Neural cell (in vitro differentiated cells): ENCODE data around the gene ROR1.

Experiments
- EP300 ChIP-seq: fragments of 450-650 bp; conservative IDR thresholded peaks from 2 replicates; pipeline ENCODE4 v1.6.1; 2014; ENCODE audit warnings: antibody characterized with exemption, mild to moderate bottlenecking, moderate library complexity; ENCODE audit not compliant: poor library complexity, severe bottlenecking
- EZH2 ChIP-seq: fragments of 200-600, 300-800 bp; shearing (Covaris generic), sonication (generic); IDR thresholded peaks from 2 replicates; pipeline ENCODE4 v1.6.1; 2014; ENCODE audit warnings: antibody characterized with exemption, low read length, borderline replicate concordance, mild to moderate bottlenecking; ENCODE audit not compliant: insufficient read depth, poor library complexity, severe bottlenecking
- POLR2AphosphoS5 ChIP-seq: IDR thresholded peaks from 2 replicates; pipeline ENCODE4 v1.6.1; 2012
- RAD21 ChIP-seq: fragments of 450-650 bp; conservative IDR thresholded peaks from 2 replicates; pipeline ENCODE4 v1.6.1; 2014; ENCODE audit warnings: antibody characterized with exemption, mild to moderate bottlenecking, moderate library complexity
- SMC3 ChIP-seq: fragments of 450-650 bp; conservative IDR thresholded peaks from 2 replicates; pipeline ENCODE4 v1.6.1; 2014; ENCODE audit warnings: antibody characterized with exemption, mild to moderate bottlenecking, moderate library complexity; ENCODE audit not compliant: poor library complexity
- TAF1 ChIP-seq: IDR thresholded peaks from 2 replicates; pipeline ENCODE4 v1.6.1; 2012; ENCODE audit warnings: low read depth
- TF ChIP-seq, protein P1 (sequence below): fragments of 450-650 bp; IDR thresholded peaks from 2 replicates; pipeline ENCODE4 v1.5.1; 2014; ENCODE audit warnings: antibody characterized with exemption, mild to moderate bottlenecking, moderate library complexity; ENCODE audit not compliant: poor library complexity, severe bottlenecking
- TF ChIP-seq, protein P2 (sequence below): IDR thresholded peaks from 2 replicates; pipeline ENCODE4 v1.6.1; 2012; ENCODE audit warnings: borderline replicate concordance

DNA sequence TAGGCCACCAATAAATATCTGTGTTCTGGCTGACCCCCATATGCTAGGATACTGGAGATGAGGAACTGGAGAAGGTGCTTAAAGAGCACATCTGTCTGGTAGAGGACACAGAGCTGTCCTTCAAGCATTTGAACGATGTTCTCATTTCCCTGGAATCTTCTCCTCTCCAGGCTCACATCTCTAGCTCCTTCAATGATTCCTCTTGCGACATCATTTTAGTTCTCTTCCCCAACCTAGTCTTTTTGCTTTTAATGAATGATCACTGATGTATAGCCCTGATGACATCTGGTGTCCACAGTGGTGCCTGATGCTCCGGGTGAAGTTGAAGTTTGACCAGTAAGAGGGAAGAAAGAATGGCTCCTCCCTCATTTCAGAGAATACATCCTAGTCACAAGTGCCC, 348.8 kb downstream of the ROR1 start:
- TF ChIP-seq EZH2: no peak
- TF ChIP-seq, protein P1, sequence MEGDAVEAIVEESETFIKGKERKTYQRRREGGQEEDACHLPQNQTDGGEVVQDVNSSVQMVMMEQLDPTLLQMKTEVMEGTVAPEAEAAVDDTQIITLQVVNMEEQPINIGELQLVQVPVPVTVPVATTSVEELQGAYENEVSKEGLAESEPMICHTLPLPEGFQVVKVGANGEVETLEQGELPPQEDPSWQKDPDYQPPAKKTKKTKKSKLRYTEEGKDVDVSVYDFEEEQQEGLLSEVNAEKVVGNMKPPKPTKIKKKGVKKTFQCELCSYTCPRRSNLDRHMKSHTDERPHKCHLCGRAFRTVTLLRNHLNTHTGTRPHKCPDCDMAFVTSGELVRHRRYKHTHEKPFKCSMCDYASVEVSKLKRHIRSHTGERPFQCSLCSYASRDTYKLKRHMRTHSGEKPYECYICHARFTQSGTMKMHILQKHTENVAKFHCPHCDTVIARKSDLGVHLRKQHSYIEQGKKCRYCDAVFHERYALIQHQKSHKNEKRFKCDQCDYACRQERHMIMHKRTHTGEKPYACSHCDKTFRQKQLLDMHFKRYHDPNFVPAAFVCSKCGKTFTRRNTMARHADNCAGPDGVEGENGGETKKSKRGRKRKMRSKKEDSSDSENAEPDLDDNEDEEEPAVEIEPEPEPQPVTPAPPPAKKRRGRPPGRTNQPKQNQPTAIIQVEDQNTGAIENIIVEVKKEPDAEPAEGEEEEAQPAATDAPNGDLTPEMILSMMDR: no peak
- TF ChIP-seq POLR2AphosphoS5: no peak
- no peak for TF ChIP-seq RAD21
- TF ChIP-seq, protein P2, sequence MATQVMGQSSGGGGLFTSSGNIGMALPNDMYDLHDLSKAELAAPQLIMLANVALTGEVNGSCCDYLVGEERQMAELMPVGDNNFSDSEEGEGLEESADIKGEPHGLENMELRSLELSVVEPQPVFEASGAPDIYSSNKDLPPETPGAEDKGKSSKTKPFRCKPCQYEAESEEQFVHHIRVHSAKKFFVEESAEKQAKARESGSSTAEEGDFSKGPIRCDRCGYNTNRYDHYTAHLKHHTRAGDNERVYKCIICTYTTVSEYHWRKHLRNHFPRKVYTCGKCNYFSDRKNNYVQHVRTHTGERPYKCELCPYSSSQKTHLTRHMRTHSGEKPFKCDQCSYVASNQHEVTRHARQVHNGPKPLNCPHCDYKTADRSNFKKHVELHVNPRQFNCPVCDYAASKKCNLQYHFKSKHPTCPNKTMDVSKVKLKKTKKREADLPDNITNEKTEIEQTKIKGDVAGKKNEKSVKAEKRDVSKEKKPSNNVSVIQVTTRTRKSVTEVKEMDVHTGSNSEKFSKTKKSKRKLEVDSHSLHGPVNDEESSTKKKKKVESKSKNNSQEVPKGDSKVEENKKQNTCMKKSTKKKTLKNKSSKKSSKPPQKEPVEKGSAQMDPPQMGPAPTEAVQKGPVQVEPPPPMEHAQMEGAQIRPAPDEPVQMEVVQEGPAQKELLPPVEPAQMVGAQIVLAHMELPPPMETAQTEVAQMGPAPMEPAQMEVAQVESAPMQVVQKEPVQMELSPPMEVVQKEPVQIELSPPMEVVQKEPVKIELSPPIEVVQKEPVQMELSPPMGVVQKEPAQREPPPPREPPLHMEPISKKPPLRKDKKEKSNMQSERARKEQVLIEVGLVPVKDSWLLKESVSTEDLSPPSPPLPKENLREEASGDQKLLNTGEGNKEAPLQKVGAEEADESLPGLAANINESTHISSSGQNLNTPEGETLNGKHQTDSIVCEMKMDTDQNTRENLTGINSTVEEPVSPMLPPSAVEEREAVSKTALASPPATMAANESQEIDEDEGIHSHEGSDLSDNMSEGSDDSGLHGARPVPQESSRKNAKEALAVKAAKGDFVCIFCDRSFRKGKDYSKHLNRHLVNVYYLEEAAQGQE: no peak
- TF ChIP-seq TAF1: no peak
- TF ChIP-seq EP300: no peak
- no peak for TF ChIP-seq SMC3
